B cell (primary cell): ENCODE measurements around the gene GALNT18.

Source experiments
- EZH2 ChIP-seq: IDR thresholded peaks from 2 replicates; pipeline ENCODE4 v1.6.1; 2012; ENCODE audit warnings: borderline replicate concordance, low read depth, mild to moderate bottlenecking, moderate library complexity, low read length; ENCODE audit not compliant: insufficient read depth, poor library complexity, severe bottlenecking
- TF ChIP-seq, protein P1 (sequence below): fragments of 200-600 bp; IDR thresholded peaks from one replicate; pipeline ENCODE4 v1.8.0; 2022; ENCODE audit warnings: antibody characterized with exemption, mild to moderate bottlenecking

GRCh38 chr11:11253995-11254394, 367.8 kb downstream of the GALNT18 start:
- no peak for TF ChIP-seq EZH2
- TF ChIP-seq, protein P1, sequence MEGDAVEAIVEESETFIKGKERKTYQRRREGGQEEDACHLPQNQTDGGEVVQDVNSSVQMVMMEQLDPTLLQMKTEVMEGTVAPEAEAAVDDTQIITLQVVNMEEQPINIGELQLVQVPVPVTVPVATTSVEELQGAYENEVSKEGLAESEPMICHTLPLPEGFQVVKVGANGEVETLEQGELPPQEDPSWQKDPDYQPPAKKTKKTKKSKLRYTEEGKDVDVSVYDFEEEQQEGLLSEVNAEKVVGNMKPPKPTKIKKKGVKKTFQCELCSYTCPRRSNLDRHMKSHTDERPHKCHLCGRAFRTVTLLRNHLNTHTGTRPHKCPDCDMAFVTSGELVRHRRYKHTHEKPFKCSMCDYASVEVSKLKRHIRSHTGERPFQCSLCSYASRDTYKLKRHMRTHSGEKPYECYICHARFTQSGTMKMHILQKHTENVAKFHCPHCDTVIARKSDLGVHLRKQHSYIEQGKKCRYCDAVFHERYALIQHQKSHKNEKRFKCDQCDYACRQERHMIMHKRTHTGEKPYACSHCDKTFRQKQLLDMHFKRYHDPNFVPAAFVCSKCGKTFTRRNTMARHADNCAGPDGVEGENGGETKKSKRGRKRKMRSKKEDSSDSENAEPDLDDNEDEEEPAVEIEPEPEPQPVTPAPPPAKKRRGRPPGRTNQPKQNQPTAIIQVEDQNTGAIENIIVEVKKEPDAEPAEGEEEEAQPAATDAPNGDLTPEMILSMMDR: no peak
